Germinal center (tissue), 1 donor: ENCODE results near the gene CD5L.

Source experiments
- DNase-seq: peaks from one replicate; pipeline ENCODE4 v3.0.0; 2012; ENCODE audit warnings: mixed read lengths, low spot score

CD5L gene

DNA sequence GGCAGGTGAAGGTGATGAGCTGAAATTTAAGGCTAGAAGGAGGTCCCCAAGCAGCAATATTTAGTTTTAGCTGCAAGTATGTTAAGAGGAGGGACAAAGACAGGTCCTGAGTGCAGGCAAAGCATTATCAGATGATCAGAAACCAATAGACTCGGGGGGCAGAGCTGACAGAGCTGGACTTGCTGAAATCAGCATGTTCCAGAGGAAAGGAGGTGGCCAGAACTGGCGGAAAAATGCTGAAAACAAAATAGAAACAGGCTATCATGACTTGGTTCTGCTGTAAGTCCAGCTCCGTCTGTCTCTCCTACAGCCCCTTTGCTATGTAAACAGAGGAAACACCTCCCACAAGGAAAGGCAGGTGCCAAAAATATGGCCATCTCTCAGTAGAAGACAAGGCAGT is at the start of gene CD5L:
Gene CD5L (minus strand): TSS at position 101 of the 400 bp plus-strand sequence. CDS start 107 bp downstream, outside the sequence.
- DNase-seq: no peak

DNA sequence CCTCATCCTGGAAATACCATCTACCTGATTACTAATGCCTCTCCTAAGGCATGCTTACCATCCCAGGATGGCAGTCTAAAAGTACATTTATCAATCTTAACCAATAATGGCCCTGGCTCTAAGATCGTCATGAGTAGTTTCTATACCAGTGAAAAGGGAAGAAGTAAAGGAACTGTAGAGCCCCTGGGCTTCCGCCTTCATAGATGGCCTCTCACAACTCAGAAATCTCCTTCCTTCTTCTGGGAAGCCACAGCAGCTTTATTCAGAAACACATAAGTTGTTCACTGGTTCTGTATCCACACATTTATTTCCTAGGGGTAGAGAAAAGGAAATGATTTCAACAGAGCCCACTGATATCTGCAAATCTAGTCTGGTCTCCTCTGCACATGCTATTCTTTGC is 41.0 kb upstream of the CD5L start:
- DNase-seq: peak; percentile 13

DNA sequence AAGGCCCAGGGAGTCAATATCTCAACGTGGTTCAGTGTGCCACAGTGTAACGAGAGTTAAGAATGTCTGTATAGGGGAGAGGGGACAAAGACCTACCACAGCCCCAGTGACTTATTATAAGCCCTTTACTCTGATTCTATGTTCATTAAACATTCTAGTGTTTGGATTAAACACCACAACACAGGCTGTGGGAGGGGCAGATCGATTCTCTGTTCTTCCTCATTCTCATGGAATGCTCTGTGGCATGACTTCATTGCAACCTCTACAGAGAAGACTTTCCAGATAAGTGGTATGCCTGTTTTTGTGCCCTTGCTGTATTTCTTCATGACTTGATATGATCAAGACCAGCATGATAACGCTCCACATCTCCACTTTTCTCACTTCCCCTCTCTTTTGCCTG is 39.0 kb upstream of the CD5L start:
- DNase-seq: no peak

DNA sequence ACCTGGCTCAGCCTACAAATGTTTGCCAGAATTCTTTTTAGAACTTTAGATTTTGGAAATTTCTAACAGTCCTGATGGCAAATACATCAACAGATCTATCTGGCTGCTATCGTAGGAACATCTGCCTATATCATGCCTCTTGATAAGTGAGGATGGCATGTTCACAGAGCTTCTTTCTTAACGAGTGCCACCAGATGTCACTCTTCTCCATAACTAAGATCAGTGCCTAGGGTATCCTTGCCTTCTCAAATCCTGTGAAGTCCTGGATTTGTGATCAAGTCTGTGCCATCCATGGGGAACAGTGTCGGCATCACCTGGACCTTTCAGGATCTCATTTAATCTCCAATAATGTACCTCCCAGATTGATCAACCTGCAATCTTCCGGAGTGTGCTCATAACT is 36.5 kb upstream of the CD5L start:
- DNase-seq: peak; percentile 14

DNA sequence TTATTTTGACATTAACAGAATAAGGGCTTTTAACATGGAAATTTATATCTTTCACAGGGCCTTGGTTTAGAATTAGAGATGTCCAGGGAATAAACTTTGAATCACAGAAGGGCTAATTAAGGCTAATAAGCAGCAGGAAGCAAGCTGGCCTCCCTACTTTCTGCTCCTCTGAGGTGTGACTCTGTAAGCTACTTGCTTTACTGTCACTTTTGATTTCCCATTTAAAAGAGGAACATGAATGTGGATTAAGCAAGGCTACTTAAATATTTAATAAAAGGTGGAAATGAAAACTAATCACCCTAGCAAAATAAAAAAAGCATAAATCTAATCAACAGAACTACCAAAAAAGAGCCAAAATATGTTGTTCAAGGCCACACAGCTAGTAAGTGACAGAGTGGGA is 28.9 kb upstream of the CD5L start:
- no peak for DNase-seq

DNA sequence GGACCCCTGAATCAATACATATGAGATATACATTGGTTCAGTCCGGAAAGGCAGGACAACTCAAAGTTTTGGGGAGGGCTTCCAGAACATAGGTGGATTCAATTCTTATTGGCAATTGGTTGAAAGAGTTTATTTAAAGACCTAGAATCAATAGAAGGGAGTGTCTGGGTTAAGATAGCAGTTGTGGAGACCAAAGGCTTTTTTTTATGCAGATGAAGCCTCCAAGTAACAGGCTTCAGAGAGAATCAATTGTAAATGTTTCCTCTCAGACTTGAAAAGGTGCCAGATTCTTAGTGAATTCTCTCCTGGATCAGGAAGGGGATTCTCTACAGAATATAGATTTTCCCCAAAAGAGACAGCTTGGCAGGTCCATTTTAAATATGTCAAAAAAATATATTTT is 27.0 kb upstream of the CD5L start:
- DNase-seq: no peak

DNA sequence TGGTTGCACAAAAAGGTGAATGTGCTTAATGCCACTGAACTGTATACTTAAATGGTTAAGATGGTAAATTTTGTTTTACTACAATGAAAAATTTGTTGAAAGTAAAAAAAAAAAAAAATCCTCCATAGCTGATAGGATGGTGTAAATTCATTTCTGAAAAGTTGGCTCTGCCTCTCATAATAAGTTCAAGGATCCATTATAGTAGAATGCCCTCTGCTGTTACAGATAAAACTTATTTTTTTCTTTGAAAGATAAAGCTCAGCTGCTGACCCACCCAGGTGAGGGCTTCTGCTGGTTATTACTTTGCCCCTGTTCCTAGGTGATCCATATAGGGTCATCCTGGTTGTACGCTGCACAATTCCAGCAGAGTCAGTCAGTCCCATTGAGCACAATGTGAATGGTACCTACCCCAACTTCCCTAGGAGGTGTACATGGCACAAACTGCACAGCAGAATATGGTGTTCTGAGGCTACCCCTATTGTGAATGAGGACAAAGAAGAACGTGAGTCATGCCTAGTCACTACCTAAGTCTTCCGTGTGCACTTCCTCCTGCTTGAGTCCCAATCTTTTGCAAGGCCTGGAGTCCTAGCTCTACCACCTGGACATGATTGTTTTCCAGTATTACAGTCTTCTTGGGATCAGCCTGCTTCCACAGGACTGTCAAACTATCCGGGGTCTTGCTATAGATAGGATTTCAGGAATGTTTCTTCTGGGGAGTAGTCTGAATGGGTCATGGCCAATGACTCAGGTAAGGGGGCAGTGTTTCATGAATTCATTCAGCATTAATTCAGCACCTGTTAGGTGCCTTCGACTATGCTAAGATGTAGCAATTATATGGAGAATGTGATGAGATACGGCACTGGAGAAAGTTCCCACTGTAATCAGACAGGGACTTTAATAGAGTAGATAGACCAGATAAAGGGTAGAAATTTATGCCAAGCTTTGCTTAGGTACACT is 20.8 kb upstream of the CD5L start:
- no peak for DNase-seq

DNA sequence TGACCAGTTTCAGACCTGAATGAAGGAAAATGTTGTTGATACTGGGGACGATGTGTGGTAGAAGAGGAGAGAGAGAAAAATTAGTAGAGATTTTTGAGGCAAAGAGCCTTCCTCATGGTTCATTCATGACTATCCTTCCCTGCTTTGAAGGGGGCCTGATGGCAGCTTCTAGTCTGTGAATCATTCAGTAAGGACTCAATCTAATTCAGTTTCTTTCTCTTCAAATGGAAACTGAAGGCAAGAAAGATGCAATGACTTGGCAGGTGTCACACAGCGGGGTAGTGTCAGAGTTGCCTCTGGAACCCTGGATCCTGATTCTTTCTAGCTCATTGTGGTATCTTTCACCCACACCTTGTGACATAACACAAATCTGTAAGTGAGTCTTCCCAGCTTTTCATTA is 14.9 kb upstream of the CD5L start:
- DNase-seq: no peak

DNA sequence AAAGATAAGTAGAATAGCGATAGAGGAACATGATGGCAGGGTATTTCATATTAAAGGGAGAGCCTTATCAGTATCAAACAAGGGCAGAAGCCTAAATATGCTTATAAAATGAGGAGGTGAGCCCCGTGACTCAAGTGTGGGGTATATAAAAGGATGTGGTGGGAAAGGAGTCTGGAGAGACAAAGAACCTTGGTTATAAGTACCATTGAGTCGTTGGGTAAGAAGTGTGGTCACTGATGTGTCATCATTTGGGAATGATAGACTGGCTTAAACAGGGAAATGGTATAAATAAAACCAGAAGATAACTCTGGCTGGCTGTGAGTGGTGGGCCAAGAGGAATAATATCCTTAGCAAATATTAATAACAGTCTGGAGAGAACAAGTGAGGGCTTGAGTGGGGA is 10.9 kb upstream of the CD5L start:
- no peak for DNase-seq

DNA sequence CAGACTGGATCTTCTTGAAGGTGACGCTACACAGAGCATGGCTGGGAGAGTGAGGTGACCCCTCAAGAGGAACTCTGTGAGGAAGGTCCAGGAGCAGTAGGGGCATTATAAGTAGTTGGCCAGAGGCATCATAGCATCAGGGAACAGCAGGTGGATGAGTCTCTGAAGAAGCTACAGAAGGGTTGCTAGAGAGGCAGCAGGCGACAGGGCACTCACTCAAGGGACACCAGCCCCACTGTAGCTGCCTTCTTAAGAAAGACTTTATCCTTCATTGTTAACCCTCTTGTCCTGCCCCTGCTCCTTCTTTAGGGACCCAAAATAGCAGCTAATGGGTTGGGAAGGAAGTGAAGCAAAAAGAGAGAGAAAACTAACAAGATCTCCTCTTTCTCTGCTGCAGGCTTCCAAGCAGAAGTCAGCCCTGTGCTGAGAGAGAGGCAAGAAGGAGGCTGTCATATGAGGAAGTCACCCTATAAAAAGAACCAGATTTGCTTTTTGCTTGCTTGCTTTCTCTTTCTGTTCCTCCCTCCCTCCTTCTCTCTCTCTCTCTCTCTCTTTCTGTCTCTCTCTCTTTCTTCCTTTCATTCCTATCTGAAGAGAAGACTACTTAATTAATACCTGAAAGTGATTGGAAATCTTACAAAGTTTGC is 7.7 kb upstream of the CD5L start:
- DNase-seq: peak; percentile 65

DNA sequence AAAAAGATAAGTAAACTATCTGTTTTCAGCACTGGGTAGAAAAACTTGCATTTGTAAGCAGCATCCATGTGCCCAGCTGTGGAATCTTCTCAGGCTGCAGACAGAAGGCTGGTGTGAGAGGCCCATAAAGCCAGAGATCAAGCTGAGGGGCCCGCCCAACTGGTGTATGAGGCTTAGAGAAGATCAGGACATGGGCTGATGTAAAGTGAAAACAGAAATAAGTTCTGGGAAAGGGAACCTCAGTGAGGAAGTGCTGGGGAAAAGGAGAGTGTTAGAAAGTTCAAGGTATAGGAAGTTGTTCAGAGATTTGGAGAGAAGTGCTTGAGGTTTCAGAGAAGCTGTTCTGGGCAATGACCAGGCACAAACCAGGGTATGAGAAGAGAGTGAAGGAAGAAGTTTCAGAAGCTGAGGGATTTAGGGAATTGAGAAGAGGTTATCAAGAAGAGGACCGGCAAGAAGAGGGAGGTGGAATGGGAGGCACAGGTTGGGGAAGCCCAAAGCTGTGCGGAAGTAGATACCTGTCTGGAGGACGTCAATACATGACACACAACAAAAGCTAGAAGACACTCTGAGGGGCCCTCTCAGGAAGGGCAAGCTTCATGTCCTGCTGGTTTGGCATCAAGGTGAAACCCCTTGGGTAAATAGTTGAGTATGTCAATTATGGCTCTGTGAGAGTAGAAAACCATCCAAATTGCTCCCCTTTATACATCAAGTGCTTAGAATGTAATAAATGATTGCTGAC is 2.7 kb upstream of the CD5L start:
- no peak for DNase-seq

DNA sequence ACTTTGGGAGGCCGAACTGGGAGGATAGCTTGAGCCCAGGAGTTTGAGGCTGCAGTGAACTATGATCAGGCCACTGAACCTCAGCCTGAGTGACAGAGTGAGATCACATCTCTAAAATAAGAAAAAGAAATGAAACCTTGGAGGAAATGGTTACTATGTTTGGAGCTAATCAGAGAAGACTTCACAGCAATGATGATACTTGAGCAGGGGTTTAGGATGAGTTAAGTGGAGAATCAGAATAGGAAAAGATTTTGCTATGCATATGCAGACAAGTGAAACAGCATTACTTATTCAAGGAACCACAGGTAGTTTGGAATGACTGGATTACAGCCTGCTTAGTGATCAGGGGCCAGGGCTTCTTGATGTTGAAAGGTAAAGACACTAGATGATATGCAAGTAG is 1.3 kb upstream of the CD5L start:
- DNase-seq: no peak

DNA sequence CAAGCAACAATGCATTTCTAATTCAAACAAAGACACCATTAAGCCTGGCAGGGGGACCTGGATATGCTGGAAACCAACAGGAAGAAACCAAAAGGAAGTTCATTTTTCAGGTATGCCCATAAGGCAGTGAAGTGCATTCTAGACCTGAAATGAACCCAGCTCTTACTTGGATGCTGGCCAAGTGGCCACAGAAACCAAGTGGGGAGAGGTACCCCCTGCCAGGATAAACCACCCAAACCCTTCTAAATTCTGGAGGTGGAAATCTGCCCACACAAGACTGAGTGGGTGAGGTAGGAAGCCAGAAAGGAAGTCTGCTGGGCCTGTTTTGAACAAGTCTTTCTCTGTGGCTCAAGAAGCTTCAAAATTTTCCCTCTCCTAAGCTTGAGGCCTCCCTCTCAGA is 2.6 kb downstream of the CD5L start:
- DNase-seq: no peak

DNA sequence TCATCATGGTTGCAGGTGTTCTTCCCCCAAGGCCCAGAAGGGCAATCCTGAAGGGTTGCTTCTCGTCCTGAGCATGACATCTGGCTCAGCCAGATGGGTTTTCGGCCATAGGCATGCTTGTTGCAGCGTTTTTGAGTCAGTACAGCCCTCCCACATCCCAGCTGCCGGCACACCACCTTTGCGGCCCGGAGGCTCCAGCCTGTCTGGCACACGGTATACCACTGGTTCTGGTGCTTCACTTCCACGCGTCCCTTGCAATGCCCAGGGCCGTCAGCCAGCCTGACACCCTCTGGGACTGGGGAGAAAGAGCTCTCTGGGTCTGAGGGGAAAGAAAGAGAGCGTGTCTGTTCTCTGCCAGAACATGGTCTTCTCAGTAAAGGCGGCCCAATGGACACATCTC is 7.2 kb downstream of the CD5L start:
- DNase-seq: no peak

DNA sequence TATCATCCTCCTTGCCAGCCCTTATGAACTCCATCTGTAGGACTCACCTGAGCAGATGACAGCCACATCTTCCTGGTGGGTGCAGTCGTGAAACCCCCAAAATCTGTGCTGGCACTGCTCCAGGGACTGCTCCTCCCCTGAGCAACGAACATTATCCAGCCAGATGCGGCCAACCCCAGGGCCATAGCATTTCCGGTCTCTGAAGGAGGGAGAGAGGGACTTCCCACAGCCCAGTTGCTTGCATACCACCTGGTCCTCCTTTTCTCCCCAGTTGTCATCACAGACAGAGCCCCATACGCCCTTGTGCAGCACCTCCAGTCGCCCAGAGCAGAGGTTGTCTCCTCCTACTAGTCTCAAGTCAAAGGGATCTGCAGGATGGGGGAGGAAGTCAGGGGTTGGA is 8.5 kb downstream of the CD5L start:
- peak; percentile 38 for DNase-seq

DNA sequence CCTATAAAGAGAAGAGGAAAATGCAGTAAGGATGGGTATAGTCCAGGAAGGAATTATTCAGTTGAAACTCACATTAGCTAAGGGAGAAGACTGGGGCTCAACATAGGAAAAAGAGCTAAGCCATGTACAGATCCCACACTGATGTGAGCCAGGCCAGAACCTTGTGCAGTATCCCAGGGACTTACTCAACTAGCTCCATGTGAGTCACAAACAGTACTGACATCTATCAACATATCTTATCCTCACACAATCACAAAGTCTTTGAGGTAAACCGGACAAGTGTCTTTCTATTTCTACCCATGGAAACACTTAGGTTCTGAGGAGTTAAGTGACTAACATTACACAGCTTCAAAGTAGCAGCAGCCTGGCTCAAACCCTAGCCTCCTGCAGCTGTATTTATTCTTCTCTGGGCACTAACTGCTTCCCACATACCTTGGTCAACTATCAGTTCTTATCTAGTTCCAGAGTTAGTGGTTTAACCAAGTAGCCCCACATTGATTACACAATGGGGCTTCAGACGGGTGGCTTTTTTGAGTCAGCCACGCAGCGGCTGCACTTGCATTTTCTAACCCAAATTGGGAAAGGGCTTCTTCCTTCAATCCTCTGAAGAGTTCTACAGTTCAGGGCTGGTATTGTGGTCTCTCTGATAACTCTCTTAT is 9.5 kb downstream of the CD5L start:
- DNase-seq: no peak

DNA sequence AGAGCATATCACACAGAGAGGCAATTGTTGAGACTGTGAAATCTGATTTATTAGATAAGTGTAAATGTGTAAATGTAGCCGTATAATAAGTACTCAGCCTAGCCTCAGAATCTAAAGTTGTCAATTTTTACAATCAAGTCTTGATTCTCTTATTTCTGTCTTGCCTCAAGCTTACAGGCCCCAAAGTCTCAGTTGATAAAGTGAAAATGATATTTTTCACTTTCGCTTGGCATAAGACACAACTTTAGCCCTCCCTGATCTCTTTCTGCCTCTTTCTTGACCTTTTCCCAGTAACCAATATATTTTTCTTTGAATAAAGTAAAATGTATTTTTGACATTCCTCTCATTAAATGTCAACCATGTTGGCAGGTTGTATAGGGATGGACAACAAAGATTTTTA is 10.7 kb downstream of the CD5L start:
- no peak for DNase-seq

DNA sequence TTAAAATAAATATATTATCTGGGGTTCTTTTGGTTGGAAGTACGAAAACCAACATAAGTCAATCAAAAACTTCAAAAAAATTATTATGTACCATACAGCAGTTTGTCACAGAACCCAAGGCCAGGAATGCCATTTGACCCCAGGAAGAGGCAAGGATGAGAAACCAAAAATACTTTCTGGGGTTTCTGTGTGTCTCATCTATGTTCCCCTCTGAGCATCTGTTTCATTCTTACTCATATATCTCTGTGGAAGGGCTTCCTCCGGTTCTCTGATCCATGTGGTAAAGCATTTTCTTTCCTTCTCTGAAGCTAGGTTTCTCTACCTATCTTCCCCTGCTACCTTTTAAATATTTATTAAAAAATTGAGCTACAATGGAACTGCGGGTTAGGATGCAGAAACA is 11.9 kb downstream of the CD5L start:
- no peak for DNase-seq

DNA sequence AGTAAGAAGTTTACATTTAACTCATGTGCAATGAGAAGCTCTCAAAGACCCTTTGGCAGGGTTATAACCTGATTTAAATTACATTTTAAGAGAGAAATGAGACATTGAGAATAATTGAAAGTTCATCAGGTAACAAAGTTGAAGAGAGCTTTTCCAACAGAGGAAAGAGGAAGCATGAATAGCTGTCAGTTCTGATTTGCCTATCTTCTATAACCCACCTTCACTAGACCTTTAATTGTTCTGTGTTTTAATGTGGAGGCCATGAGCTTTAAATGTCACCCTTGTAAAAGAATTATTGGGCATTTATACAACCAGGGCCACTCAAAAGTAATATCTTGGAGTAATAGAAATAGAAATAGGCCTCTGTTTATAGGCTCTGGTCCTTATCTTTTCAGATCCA is 12.4 kb downstream of the CD5L start:
- DNase-seq: peak; percentile 29

DNA sequence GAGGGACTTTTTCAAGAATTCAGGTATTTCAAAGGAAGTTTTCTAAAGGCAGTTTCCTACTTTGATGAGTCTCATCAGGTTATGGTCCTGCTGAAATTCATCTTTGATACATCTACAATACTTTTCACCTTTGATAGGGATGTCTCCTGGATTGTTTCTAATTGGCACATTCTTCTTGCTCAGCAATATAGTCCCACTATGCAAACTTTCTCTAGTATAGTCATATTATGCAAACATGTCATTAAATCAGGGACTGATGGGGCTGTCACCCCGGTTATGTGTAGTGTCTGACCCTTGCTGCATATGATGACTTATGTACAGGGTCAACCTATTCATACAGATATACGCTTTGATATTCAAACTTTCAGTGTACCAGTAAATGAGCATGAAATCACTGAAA is 21.3 kb downstream of the CD5L start:
- DNase-seq: no peak

DNA sequence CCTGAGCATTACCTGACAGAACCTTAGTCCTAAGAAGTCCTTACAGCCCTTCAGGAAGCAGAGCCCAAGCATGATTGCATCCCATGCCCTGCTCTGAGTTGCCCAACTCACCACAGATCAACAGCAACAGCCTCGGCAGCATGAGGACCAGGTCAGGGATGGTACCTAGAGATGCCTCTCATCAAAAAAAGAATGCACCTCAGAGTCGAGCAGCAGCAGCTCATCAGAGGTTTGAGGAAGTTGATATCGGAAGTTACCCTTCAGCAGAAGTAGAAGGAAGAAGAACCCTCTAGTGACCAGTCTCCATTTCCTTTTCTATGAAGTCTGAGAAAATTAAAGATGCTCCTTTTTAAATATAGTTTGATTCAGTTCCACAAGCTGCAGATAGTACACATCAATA is 21.7 kb downstream of the CD5L start, which contains the start of gene FCRL1:
Gene FCRL1 (minus strand): TSS at position 225 of the 400 bp plus-strand sequence. CDS start 83 bp downstream, at position 142.
- DNase-seq: peak; percentile 66

DNA sequence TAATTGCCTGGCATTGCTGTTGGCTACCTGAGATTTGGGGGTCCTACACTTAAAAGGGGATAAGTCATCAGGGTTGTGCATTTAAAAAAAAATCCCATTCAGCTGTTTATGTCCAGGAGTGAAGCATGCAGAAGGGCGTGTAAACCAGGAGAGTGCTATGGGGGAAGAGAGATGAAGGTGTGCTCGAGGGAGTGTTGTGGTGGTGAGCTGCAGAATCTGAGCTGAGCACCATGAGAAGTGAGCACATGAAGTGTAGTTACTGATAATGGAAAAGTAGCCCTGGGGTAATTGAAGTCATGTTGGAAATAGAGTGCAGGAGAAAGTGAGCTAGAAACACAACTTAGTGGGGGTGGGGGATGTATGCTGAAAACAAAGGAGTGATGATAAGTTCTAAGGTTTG is 22.4 kb downstream of the CD5L start:
- DNase-seq: no peak
